ENCODE results near the gene CHCHD3. TPM values are rescaled to one million over a fixed set of nuclear protein-coding genes. Genes with fewer than 3 reads are reported as not detected.

Gene CHCHD3
- total RNA-seq, 1 experiment from 2014 or later = 114 TPM

DNA sequence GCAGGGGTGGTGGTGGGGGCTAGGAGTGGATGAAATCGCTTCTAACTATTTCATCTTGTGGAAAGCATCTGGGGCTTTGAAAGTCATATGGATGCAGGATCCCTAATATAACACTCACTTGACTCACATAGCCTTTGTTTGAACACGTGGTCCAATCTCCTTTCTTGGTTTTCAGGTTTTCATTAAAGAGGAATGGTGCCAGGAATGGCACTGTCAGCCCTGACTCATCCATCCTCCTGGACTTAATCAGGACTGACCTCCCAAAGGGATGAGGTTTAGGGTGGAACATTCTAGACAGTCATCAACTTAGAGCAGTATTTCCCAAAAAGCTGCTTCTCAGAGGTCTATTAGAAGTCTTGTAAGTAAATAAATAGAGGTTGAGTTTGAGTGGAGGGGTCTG, 343.6 kb downstream of the CHCHD3 start (continued):
- TF ChIP-seq OVOL2 (CRISPR knock-in tag; IDR thresholded peaks at IDR 0.05; ENCODE audit: borderline replicate concordance) (no peak), SMAD4 (CRISPR knock-in tag; IDR thresholded peaks at IDR 0.05) (no peak), ESRRA (CRISPR knock-in tag; IDR thresholded peaks at IDR 0.05; ENCODE audit: borderline replicate concordance) (no peak), ZNF671 (CRISPR knock-in tag; IDR thresholded peaks at IDR 0.05) (no peak), RELA (CRISPR knock-in tag; IDR thresholded peaks at IDR 0.05; ENCODE audit: borderline replicate concordance) (no peak), PRDM15 (CRISPR knock-in tag; IDR thresholded peaks at IDR 0.05) (no peak)
- TF ChIP-seq, protein P1, sequence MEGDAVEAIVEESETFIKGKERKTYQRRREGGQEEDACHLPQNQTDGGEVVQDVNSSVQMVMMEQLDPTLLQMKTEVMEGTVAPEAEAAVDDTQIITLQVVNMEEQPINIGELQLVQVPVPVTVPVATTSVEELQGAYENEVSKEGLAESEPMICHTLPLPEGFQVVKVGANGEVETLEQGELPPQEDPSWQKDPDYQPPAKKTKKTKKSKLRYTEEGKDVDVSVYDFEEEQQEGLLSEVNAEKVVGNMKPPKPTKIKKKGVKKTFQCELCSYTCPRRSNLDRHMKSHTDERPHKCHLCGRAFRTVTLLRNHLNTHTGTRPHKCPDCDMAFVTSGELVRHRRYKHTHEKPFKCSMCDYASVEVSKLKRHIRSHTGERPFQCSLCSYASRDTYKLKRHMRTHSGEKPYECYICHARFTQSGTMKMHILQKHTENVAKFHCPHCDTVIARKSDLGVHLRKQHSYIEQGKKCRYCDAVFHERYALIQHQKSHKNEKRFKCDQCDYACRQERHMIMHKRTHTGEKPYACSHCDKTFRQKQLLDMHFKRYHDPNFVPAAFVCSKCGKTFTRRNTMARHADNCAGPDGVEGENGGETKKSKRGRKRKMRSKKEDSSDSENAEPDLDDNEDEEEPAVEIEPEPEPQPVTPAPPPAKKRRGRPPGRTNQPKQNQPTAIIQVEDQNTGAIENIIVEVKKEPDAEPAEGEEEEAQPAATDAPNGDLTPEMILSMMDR (IDR thresholded peaks at IDR 0.05) = no peak

- ChIA-PET CTCF (no interaction called here), POLR2A (no interaction called here)
- no peak overlapping the region for H3K4me3 Mint-ChIP-seq
- no peaks in the 10 kb centered on the region for H3K9me3 Mint-ChIP-seq
- H3K36me3 Mint-ChIP-seq = no peaks in the 10 kb centered on the region
- ATAC-seq = no peak
- peaks cover 3% of the 10 kb centered on the region for H3K27me3 Mint-ChIP-seq (ENCODE audit: low read depth)
- no peak overlapping the region for H3K27ac Mint-ChIP-seq
- DNase-seq (ENCODE audit: low spot score) = no peak
- H3K4me1 Mint-ChIP-seq = no peaks in the 10 kb centered on the region
- TF ChIP-seq ARID4B (CRISPR knock-in tag; IDR thresholded peaks at IDR 0.05; ENCODE audit: borderline replicate concordance) = no peak
- TF ChIP-seq E2F4 (CRISPR knock-in tag; IDR thresholded peaks at IDR 0.05; ENCODE audit: borderline replicate concordance, low read depth) = no peak
- no peak for TF ChIP-seq JAZF1 (CRISPR knock-in tag; IDR thresholded peaks at IDR 0.05)
- no peak for TF ChIP-seq SOX15 (CRISPR knock-in tag; IDR thresholded peaks at IDR 0.05)
- no peak for TF ChIP-seq PRDM15 (CRISPR knock-in tag; IDR thresholded peaks at IDR 0.05)
- no peak for TF ChIP-seq ELF4 (CRISPR knock-in tag; IDR thresholded peaks at IDR 0.05; ENCODE audit: low read depth)
- no peak for TF ChIP-seq NFATC4 (CRISPR knock-in tag; IDR thresholded peaks at IDR 0.05)
- TF ChIP-seq ZNF121 (CRISPR knock-in tag; IDR thresholded peaks at IDR 0.05) = no peak
- TF ChIP-seq ESRRA (CRISPR knock-in tag; IDR thresholded peaks at IDR 0.05; ENCODE audit: borderline replicate concordance) = no peak
- no peak for TF ChIP-seq CREM (CRISPR knock-in tag; IDR thresholded peaks at IDR 0.05)
- TF ChIP-seq FOXK1 (CRISPR knock-in tag; IDR thresholded peaks at IDR 0.05) = no peak
- TF ChIP-seq, protein P2, sequence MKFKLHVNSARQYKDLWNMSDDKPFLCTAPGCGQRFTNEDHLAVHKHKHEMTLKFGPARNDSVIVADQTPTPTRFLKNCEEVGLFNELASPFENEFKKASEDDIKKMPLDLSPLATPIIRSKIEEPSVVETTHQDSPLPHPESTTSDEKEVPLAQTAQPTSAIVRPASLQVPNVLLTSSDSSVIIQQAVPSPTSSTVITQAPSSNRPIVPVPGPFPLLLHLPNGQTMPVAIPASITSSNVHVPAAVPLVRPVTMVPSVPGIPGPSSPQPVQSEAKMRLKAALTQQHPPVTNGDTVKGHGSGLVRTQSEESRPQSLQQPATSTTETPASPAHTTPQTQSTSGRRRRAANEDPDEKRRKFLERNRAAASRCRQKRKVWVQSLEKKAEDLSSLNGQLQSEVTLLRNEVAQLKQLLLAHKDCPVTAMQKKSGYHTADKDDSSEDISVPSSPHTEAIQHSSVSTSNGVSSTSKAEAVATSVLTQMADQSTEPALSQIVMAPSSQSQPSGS (CRISPR knock-in tag; IDR thresholded peaks at IDR 0.05; ENCODE audit: borderline replicate concordance, low read depth) = no peak
Observed at GRCh38 chr7:132735476-132735875, 346.4 kb downstream of the CHCHD3 start.

Measured in WTC11 (cell line).